KMS-11 (cell line): ENCODE results near the gene TMEM207.

Source experiments
- H2AFZ ChIP-seq: fragments of 200-600 bp; sonication (generic); 2 replicates; pipeline ENCODE4 v1.6.1; 2016; ENCODE audit warnings: antibody characterized with exemption, mixed run types, low read depth
- H3K27ac ChIP-seq: fragments of 200-600 bp; sonication (generic); 2 replicates; pipeline ENCODE4 v1.6.1; 2016; ENCODE audit warnings: mild to moderate bottlenecking, mixed run types
- H3K27me3 ChIP-seq: fragments of 200-600 bp; sonication (generic); 2 replicates; pipeline ENCODE4 v1.6.1; 2017; ENCODE audit warnings: mild to moderate bottlenecking, low read depth, mixed run types, moderate library complexity; ENCODE audit not compliant: insufficient read depth
- H3K36me3 ChIP-seq: fragments of 200-600 bp; sonication (generic); 2 replicates; pipeline ENCODE4 v1.6.1; 2017; ENCODE audit warnings: mild to moderate bottlenecking, mixed run types; ENCODE audit not compliant: insufficient read depth
- H3K4me1 ChIP-seq: fragments of 200-600 bp; sonication (generic); 2 replicates; pipeline ENCODE4 v1.6.1; 2016; ENCODE audit warnings: mild to moderate bottlenecking, low read depth, mixed run types; ENCODE audit not compliant: poor library complexity, severe bottlenecking
- H3K4me2 ChIP-seq: fragments of 200-600 bp; sonication (generic); 2 replicates; pipeline ENCODE4 v1.7.0; 2016; ENCODE audit warnings: mild to moderate bottlenecking, mixed run types
- H3K4me3 ChIP-seq: fragments of 200-600 bp; sonication (generic); IDR thresholded peaks from 2 replicates; pipeline ENCODE4 v1.6.1; 2017; ENCODE audit warnings: low read depth, low read length, mixed read lengths; ENCODE audit not compliant: insufficient read depth
- H3K79me2 ChIP-seq: fragments of 200-600 bp; sonication (generic); 2 replicates; pipeline ENCODE4 v1.6.1; 2016; ENCODE audit warnings: low read depth, mixed run types; ENCODE audit not compliant: insufficient read depth
- H3K9ac ChIP-seq: fragments of 200-600 bp; sonication (generic); 2 replicates; pipeline ENCODE4 v1.6.1; 2016; ENCODE audit warnings: mild to moderate bottlenecking, mixed run types
- H4K20me1 ChIP-seq: fragments of 200-600 bp; sonication (generic); 2 replicates; pipeline ENCODE4 v1.6.1; 2016; ENCODE audit warnings: mild to moderate bottlenecking, mixed run types; ENCODE audit not compliant: insufficient read depth
- TF ChIP-seq, protein P1 (sequence below): fragments of 200-600 bp; sonication (generic); conservative IDR thresholded peaks from 2 replicates; pipeline ENCODE4 v1.6.1; 2017; ENCODE audit warnings: low read depth, mild to moderate bottlenecking, antibody characterized with exemption, low read length, moderate library complexity, mixed read lengths

The TMEM207 gene

DNA sequence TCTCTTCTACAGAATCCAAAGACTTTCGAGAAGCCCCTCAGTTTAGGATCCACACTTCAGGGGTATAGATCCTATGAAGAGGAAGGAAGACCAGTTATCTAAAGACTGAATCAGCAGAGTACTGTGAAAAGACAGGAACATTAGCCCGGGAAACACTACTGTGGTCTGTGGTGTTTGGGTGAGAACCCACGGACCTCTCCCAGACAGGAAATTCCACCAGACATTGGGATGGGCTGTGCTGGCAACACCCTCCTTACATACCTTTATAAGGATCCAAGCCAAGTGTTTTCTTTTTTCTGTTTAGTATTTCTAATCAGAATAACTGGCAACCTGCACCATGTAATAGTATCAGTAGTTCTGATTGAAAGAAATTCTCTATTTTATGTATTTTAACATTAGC lies 14.1 kb downstream of the TMEM207 start:
- Histone ChIP-seq H3K79me2 (no peaks in the 10 kb centered on the region), H3K4me2 (no peak overlapping the region), H3K36me3 (no peaks in the 10 kb centered on the region), H3K9ac (no peak overlapping the region), H3K27me3 (no peaks in the 10 kb centered on the region), H3K4me3 (no peak overlapping the region), H2AFZ (no peak overlapping the region), H3K4me1 (no peaks in the 10 kb centered on the region), H3K27ac (no peak overlapping the region), H4K20me1 (no peaks in the 10 kb centered on the region)
- TF ChIP-seq, protein P1, sequence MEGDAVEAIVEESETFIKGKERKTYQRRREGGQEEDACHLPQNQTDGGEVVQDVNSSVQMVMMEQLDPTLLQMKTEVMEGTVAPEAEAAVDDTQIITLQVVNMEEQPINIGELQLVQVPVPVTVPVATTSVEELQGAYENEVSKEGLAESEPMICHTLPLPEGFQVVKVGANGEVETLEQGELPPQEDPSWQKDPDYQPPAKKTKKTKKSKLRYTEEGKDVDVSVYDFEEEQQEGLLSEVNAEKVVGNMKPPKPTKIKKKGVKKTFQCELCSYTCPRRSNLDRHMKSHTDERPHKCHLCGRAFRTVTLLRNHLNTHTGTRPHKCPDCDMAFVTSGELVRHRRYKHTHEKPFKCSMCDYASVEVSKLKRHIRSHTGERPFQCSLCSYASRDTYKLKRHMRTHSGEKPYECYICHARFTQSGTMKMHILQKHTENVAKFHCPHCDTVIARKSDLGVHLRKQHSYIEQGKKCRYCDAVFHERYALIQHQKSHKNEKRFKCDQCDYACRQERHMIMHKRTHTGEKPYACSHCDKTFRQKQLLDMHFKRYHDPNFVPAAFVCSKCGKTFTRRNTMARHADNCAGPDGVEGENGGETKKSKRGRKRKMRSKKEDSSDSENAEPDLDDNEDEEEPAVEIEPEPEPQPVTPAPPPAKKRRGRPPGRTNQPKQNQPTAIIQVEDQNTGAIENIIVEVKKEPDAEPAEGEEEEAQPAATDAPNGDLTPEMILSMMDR: no peak

DNA sequence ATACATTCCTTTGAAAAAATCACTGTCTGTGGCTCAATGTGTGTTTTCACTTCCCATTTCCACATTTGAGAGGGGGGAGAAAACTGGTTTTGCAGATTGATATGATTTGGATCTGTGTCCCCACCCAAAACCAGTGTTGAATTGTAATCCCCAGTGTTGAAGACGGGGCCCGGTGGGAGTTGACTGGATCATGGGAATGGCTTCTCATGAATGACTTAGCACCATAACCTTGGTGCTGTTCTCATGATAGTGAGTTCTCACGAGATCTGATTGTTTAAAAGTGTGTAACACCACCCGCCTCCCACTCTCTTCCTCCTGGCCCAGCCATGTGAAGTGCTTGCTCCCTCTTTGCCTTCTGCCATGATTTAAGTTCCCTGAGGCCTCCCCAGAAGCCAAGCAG lies 16.1 kb downstream of the TMEM207 start:
- Histone ChIP-seq H3K36me3 (no peaks in the 10 kb centered on the region), H3K4me3 (no peak overlapping the region), H3K27me3 (no peaks in the 10 kb centered on the region), H2AFZ (no peak overlapping the region), H4K20me1 (no peaks in the 10 kb centered on the region), H3K4me1 (no peaks in the 10 kb centered on the region), H3K9ac (no peak overlapping the region), H3K79me2 (no peaks in the 10 kb centered on the region), H3K27ac (no peak overlapping the region), H3K4me2 (no peak overlapping the region)
- TF ChIP-seq, protein P1: no peak

DNA sequence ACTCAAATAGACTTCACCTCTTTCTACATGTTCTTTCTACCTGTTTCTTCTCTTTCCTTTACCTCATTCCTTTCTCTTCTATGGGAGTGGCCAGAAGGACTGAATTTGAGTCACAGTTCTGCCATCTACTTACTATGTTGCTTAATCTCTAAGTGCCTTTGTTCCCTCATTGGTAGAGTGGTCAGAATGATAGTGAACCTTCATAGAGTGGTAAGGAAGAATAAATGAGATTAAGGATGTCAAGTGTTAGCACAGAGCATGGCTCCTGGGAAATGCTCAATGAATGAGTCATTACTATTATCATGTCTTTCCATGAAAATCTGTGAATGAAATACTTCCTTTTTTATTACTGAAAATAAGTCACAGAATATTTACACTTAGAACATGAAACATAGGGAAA lies 17.5 kb downstream of the TMEM207 start:
- no peak overlapping the region for H2AFZ ChIP-seq
- H3K36me3 ChIP-seq: no peaks in the 10 kb centered on the region
- no peak overlapping the region for H3K4me3 ChIP-seq
- H3K27ac ChIP-seq: no peak overlapping the region
- TF ChIP-seq, protein P1: no peak
- H3K4me2 ChIP-seq: no peak overlapping the region
- H3K9ac ChIP-seq: no peak overlapping the region
- H3K79me2 ChIP-seq: no peaks in the 10 kb centered on the region
- H4K20me1 ChIP-seq: no peaks in the 10 kb centered on the region
- H3K4me1 ChIP-seq: no peaks in the 10 kb centered on the region
- no peaks in the 10 kb centered on the region for H3K27me3 ChIP-seq

DNA sequence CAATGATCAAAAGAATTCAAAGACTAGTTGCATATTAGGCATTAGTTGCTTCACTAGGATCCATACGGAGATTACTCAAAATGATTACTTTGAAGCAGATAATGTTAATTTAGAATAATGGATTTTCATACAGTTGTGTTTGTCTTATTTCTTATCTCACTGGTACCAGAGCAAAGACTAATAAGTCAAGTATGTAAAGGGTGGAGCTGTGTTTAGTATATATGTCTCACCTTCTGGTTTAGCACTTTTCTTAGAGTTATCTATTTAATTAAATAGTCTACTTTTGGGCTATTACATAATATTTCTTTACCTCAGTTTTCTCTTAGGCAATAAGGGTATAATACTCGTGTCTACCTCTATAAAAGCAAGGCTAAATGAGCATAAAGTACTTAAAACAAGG lies 18.8 kb downstream of the TMEM207 start:
- no peak overlapping the region for H3K4me3 ChIP-seq
- TF ChIP-seq, protein P1: no peak
- H3K4me1 ChIP-seq: no peaks in the 10 kb centered on the region
- H3K4me2 ChIP-seq: no peak overlapping the region
- H3K79me2 ChIP-seq: no peaks in the 10 kb centered on the region
- H3K36me3 ChIP-seq: no peaks in the 10 kb centered on the region
- H3K27ac ChIP-seq: no peak overlapping the region
- H4K20me1 ChIP-seq: no peaks in the 10 kb centered on the region
- H3K9ac ChIP-seq: no peak overlapping the region
- H3K27me3 ChIP-seq: no peaks in the 10 kb centered on the region
- H2AFZ ChIP-seq: no peak overlapping the region
